Psoas muscle (tissue), 8 donors: ENCODE results near the gene OR2Y1. TPM values are rescaled to one million over a fixed set of nuclear protein-coding genes. Genes with fewer than 3 reads are reported as not detected.
"Not testable (repeated sequence)": the region's sequence is repeated elsewhere in the genome, so short reads cannot be mapped to it uniquely, and the experiment has no call there.

Source experiments
- ATAC-seq, 4 donors: fragments of 200-7000 bp; cut with Tn5 transposase; one replicate each; pipeline ENCODE4 v1.9.1; 2020; ENCODE audit warnings: moderate library complexity in 3 of 4, mild to moderate bottlenecking in 2 of 4
- DNase-seq, 2 donors: peaks; one replicate each; pipeline ENCODE4 v3.0.0-alpha.2; 2020
- H3K27ac ChIP-seq: fragments of 200-600 bp; one replicate; pipeline ENCODE4 v1.8.0; 2022
- H3K27me3 ChIP-seq, 3 donors: fragments of 200-600 bp in 1 of 3; one replicate each; pipeline versions ENCODE4 v1.6.1 to v1.8.0; 2013 to 2022; ENCODE audit warnings: low read length in 2 of 3, mild to moderate bottlenecking in 2 of 3, moderate library complexity in 1 of 3; ENCODE audit not compliant: insufficient read depth in 3 of 3
- H3K36me3 ChIP-seq, 2 donors: fragments of 200-600 bp in 1 of 2; one replicate each; pipeline versions ENCODE4 v1.6.1 to v1.8.0; 2013 to 2022; ENCODE audit warnings: low read depth in 1 of 2, mild to moderate bottlenecking in 1 of 2, moderate library complexity in 1 of 2; ENCODE audit not compliant: insufficient read depth in 1 of 2
- H3K4me1 ChIP-seq: fragments of 200-600 bp; one replicate; pipeline ENCODE4 v1.8.0; 2022
- H3K4me3 ChIP-seq: fragments of 200-600 bp; one replicate; pipeline ENCODE4 v1.8.0; 2022; ENCODE audit warnings: mild to moderate bottlenecking
- H3K9me3 ChIP-seq: fragments of 200-600 bp; one replicate; pipeline ENCODE4 v1.8.0; 2022
- WGBS, 3 donors: extraction: QIAGEN DNeasy Blood & Tissue Kit; methylation state at CpG; one replicate each; pipeline versions ENCODE4 v1.1.6 to v1.1.7; 2013; 5-methylcytosine and 5-hydroxymethylcytosine counted together
- intact Hi-C, 2 donors: fragments of 100-400 bp; cut with DNase I; formaldehyde crosslinking; loops; one replicate each; pipeline versions ENCODE4 v1.11.0 to v1.14.2; 2022
- polyA plus RNA-seq, 3 donors: library from polyadenylated mRNA; stranded (reverse); fragments of 200-250 nt; gene quantifications; one replicate each; pipeline ENCODE4 v1.2.3, GENCODE V29; 2013
- total RNA-seq, 4 donors: library from RNA; stranded (reverse); fragmentation: NEBNext Ultra II Directional in 2 of 4; extraction: Animal tissue kit (Norgen Biotek cat#: 25700) in 2 of 4; gene quantifications; one replicate each; pipeline versions ENCODE4 v1.2.1 to v1.2.4, GENCODE V29; 2021 to 2023
- TF ChIP-seq, protein P1 (sequence below): fragments of 200-600 bp; IDR thresholded peaks from one replicate; pipeline ENCODE4 v1.8.0; 2022; ENCODE audit warnings: antibody characterized with exemption
- donor health status: healthy with polysubstance abuse.
- donor health status: DM: no; HTN: no; CAD: no; lungs with moderate emphysema.
- donor health status: Bipolar disorder and iron deficiency.
- donor health status: healthy.
- donor health status: DM: yes; HTN: yes; CAD: no.
- donor health status: DM: no; HTN: no; CAD: no.
- donor health status: DM: no; HTN: no; CAD: no.
- donor health status: DM: yes; HTN: yes; CAD: no.

OR2Y1 gene
- total and polyA plus RNA-seq, 7 donors: not detected

- no peak for ATAC-seq
- TF ChIP-seq, protein P1, sequence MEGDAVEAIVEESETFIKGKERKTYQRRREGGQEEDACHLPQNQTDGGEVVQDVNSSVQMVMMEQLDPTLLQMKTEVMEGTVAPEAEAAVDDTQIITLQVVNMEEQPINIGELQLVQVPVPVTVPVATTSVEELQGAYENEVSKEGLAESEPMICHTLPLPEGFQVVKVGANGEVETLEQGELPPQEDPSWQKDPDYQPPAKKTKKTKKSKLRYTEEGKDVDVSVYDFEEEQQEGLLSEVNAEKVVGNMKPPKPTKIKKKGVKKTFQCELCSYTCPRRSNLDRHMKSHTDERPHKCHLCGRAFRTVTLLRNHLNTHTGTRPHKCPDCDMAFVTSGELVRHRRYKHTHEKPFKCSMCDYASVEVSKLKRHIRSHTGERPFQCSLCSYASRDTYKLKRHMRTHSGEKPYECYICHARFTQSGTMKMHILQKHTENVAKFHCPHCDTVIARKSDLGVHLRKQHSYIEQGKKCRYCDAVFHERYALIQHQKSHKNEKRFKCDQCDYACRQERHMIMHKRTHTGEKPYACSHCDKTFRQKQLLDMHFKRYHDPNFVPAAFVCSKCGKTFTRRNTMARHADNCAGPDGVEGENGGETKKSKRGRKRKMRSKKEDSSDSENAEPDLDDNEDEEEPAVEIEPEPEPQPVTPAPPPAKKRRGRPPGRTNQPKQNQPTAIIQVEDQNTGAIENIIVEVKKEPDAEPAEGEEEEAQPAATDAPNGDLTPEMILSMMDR: no peak
- no peaks in the 10 kb centered on the region for H3K9me3 ChIP-seq
- H3K27me3 ChIP-seq: peaks cover 0 to 7% (median 0%) of the 10 kb centered on the region in 3 donors
- intact Hi-C loops: no loop called here
- 35 to 59% (median 45%) methylated on average over 2 of the region's 2 CpGs for WGBS, 3 donors
- no peaks in the 10 kb centered on the region for H3K36me3 ChIP-seq
- no peak overlapping the region for H3K27ac ChIP-seq
- no peak for DNase-seq
- H3K4me3 ChIP-seq: no peak overlapping the region
- H3K4me1 ChIP-seq: no peaks in the 10 kb centered on the region
Observed at GRCh38 chr5:180704362-180704761, 35.5 kb downstream of the OR2Y1 start.

DNA sequence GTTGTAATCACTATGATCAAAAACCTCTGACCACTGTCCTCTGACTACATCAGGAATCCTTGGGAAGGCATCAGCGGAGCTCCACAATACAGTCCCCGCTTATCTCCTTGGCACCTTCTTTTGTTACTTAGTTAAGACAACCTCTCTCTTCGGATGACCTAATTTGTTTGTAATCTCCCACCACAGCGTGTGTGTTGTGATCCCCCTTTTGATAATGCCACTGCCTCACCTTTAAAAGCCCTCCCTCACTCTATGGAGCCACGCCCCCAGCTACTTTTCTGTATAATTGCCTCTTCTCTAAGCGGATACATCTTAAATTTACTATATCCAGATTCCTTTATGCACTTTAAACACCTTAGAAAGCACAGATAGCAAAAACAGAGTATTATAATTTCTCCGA lies 35.9 kb downstream of the OR2Y1 start:
- no peak overlapping the region for H3K4me3 ChIP-seq
- TF ChIP-seq, protein P1: no peak
- H3K36me3 ChIP-seq: no peaks in the 10 kb centered on the region
- H3K9me3 ChIP-seq: no peaks in the 10 kb centered on the region
- DNase-seq (no peak), ATAC-seq (no peak)
- H3K27ac ChIP-seq: no peak overlapping the region
- H3K27me3 ChIP-seq: peaks cover 0 to 7% (median 0%) of the 10 kb centered on the region in 3 donors
- 77 to 88% (median 78%) methylated on average over 7 of the region's 7 CpGs for WGBS, 3 donors
- no peaks in the 10 kb centered on the region for H3K4me1 ChIP-seq
- intact Hi-C loops: no loop called here

- H3K4me1 ChIP-seq, H3K27me3 ChIP-seq, H3K36me3 ChIP-seq, H3K27ac ChIP-seq, DNase-seq, ATAC-seq, H3K4me3 ChIP-seq, H3K9me3 ChIP-seq, intact Hi-C loops: not testable (repeated sequence)
- WGBS, 3 donors: 86 to 92% (median 90%) methylated on average over 2 of the region's 2 CpGs
Observed at GRCh38 chr5:180703371-180703770, 36.5 kb downstream of the OR2Y1 start.

DNA sequence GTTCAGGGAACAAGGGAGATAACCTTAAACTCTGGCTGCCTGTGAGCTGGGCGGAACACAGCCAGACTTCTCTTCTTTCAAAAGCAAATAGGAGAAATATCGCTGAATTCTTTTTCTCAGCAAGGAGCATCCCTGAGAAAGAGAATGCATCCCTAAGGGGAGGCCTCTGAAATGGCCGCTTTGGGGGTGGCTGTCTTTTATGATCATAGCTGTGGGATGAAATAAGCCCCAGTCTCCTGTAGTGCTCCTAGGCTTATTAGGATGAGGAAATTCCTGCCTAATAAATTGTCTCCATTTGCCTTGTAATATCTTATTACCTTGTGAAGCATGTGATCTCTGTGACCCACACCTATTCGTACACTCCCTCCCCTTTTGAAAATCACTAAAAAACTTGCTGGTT lies 39.4 kb downstream of the OR2Y1 start:
- intact Hi-C loops, H3K27ac ChIP-seq, H3K36me3 ChIP-seq, H3K9me3 ChIP-seq, ATAC-seq, DNase-seq, H3K4me1 ChIP-seq, H3K4me3 ChIP-seq, H3K27me3 ChIP-seq: not testable (repeated sequence)
- WGBS, 3 donors: 78 to 82% (median 80%) methylated on average over 4 of the region's 4 CpGs

GRCh38 chr5:180699042-180699441 lies 40.8 kb downstream of the OR2Y1 start:
- peaks cover 0 to 7% (median 0%) of the 10 kb centered on the region in 3 donors for H3K27me3 ChIP-seq
- H3K36me3 ChIP-seq: no peaks in the 10 kb centered on the region
- no peak for DNase-seq
- intact Hi-C loops: no loop called here
- H3K4me1 ChIP-seq: no peaks in the 10 kb centered on the region
- 34 to 43% (median 41%) methylated on average over 1 of the region's 1 CpG for WGBS, 3 donors
- ATAC-seq: no peak
- TF ChIP-seq, protein P1: no peak
- peaks cover 6% of the 10 kb centered on the region for H3K9me3 ChIP-seq
- no peak overlapping the region for H3K27ac ChIP-seq
- H3K4me3 ChIP-seq: no peak overlapping the region

DNA sequence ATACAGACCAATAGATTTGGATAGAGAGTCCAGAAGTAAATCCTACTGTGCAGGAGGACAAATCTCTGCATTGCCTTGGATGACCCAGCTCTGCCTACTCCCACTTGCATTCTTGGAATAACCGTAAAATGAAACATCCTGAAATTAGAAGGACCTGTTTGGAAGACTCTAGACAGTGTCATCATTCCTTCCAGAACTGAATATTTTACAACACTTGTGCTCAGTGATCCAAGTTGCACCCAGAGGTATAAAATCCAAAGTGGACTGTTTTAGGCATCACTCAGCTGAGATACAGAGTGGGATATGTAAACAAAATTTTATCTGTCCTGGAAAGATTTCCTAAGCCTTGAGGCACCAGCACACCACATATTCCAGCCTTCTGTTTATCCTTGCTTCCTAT lies 43.7 kb downstream of the OR2Y1 start:
- TF ChIP-seq, protein P1: no peak
- Histone ChIP-seq H3K9me3 (peaks cover 6% of the 10 kb centered on the region), H3K27ac (no peak overlapping the region), H3K36me3 (no peaks in the 10 kb centered on the region), H3K4me1 (no peaks in the 10 kb centered on the region), H3K4me3 (no peak overlapping the region), H3K27me3 (peaks cover 0 to 9% (median 2%) of the 10 kb centered on the region in 3 donors)
- WGBS, 3 donors: 85 to 93% (median 90%) methylated on average over 1 of the region's 1 CpG
- DNase-seq (no peak), ATAC-seq (no peak)
- intact Hi-C loops: no loop called here
